Progenitor cell of endocrine pancreas (in vitro differentiated cells): ENCODE results near the gene AXIN1. TPM values are rescaled to one million over a fixed set of nuclear protein-coding genes. Genes with fewer than 3 reads are reported as not detected.
"Not testable (repeated sequence)": the region's sequence is repeated elsewhere in the genome, so short reads cannot be mapped to it uniquely, and the experiment has no call there.

Experiments used
- DNase-seq: peaks from one replicate; pipeline ENCODE4 v3.0.0; 2021; ENCODE audit warnings: low spot score; ENCODE audit not compliant: unreplicated experiment
- H3K27ac Mint-ChIP-seq: 2 replicates; pipeline ENCODE4 v1.8.0; 2021; ENCODE audit warnings: mild to moderate bottlenecking, moderate library complexity, mixed read lengths
- H3K27me3 Mint-ChIP-seq: 2 replicates; pipeline ENCODE4 v1.8.0; 2021; ENCODE audit warnings: mixed read lengths
- H3K36me3 Mint-ChIP-seq: 2 replicates; pipeline ENCODE4 v1.8.0; 2022; ENCODE audit warnings: mixed read lengths; ENCODE audit not compliant: insufficient read depth
- H3K4me1 Mint-ChIP-seq: 2 replicates; pipeline ENCODE4 v1.8.0; 2021; ENCODE audit warnings: low read depth, mixed read lengths
- H3K4me3 Mint-ChIP-seq: 2 replicates; pipeline ENCODE4 v1.8.0; 2021; ENCODE audit warnings: low read depth, mild to moderate bottlenecking, moderate library complexity, mixed read lengths
- H3K9me3 Mint-ChIP-seq: 2 replicates; pipeline ENCODE4 v1.8.0; 2021; ENCODE audit warnings: low read depth, mixed read lengths
- total RNA-seq: library from RNA; stranded (reverse); gene quantifications from 2 replicates; pipeline ENCODE4 v1.2.1, GENCODE V29; 2021
- TF ChIP-seq, protein P1 (sequence below): fragments of 200-600 bp; sonication (generic); IDR thresholded peaks from one replicate; pipeline ENCODE4 v1.5.0; 2021; ENCODE audit warnings: antibody characterized with exemption, mild to moderate bottlenecking; ENCODE audit not compliant: unreplicated experiment

AXIN1 gene
- total RNA-seq, 1 donor from 2014 or later = 34.4 TPM

DNA sequence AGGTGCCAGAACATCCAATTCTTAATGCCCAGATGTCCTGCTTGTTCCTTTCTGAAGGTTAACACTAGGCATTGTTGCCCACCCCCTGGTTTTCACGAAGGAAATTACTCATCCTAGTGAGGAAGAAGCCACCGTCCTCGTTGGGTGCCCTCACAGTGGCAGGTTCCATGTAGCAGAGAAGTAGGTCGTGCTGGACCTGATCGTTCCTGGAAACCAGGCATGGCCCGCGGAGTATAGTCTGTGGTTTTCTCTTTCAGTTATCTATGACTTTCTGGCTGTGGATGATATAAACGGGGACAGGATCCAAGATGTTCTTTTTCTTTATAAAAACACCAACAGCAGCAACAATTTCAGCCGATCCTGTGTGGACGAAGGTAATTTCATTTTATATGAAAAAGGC, 93.3 kb downstream of the AXIN1 start:
- H3K27ac Mint-ChIP-seq = no peak overlapping the region
- no peak for DNase-seq
- H3K27me3 Mint-ChIP-seq = no peaks in the 10 kb centered on the region
- peaks cover 31% of the 10 kb centered on the region for H3K36me3 Mint-ChIP-seq
- H3K4me1 Mint-ChIP-seq = peaks cover 2% of the 10 kb centered on the region
- no peak overlapping the region for H3K4me3 Mint-ChIP-seq
- no peaks in the 10 kb centered on the region for H3K9me3 Mint-ChIP-seq
- TF ChIP-seq, protein P1, sequence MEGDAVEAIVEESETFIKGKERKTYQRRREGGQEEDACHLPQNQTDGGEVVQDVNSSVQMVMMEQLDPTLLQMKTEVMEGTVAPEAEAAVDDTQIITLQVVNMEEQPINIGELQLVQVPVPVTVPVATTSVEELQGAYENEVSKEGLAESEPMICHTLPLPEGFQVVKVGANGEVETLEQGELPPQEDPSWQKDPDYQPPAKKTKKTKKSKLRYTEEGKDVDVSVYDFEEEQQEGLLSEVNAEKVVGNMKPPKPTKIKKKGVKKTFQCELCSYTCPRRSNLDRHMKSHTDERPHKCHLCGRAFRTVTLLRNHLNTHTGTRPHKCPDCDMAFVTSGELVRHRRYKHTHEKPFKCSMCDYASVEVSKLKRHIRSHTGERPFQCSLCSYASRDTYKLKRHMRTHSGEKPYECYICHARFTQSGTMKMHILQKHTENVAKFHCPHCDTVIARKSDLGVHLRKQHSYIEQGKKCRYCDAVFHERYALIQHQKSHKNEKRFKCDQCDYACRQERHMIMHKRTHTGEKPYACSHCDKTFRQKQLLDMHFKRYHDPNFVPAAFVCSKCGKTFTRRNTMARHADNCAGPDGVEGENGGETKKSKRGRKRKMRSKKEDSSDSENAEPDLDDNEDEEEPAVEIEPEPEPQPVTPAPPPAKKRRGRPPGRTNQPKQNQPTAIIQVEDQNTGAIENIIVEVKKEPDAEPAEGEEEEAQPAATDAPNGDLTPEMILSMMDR = no peak

- H3K4me1 Mint-ChIP-seq, H3K27me3 Mint-ChIP-seq, DNase-seq, H3K4me3 Mint-ChIP-seq, H3K9me3 Mint-ChIP-seq: not testable (repeated sequence)
- Mint-ChIP-seq H3K27ac (peak overlapping the region; percentile 89), H3K36me3 (peaks cover 35% of the 10 kb centered on the region)
These were observed 94.4 kb downstream of the AXIN1 start for GRCh38 chr16:258091-258490.

DNA sequence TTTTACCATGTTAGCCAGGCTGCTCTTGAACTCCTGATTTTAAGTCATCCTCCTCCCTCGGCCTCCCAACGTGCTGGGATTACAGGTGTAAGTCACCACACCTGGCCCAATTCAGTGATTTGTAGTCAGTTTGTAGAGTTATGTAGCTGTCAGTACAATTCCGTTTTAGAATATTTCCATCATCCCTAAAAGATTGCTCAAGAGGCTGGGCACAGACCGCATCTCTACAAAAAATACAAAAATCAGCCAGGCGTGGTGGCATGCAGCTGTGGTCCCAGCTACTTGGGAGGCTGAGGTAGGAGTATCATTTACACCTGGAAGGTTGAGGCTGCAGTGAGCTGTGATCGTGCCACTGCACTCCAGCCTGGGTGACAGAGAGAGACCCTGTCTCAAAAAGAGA, 97.3 kb downstream of the AXIN1 start:
- no peak for DNase-seq
- Mint-ChIP-seq H3K9me3 (no peaks in the 10 kb centered on the region), H3K4me1 (peaks cover 17% of the 10 kb centered on the region), H3K4me3 (no peak overlapping the region), H3K36me3 (peaks cover 31% of the 10 kb centered on the region), H3K27me3 (no peaks in the 10 kb centered on the region), H3K27ac (no peak overlapping the region)
- TF ChIP-seq, protein P1 = no peak

- Mint-ChIP-seq H3K9me3 (no peaks in the 10 kb centered on the region), H3K4me3 (no peak overlapping the region), H3K4me1 (peaks cover 20% of the 10 kb centered on the region), H3K27ac (no peak overlapping the region), H3K36me3 (peaks cover 32% of the 10 kb centered on the region), H3K27me3 (no peaks in the 10 kb centered on the region)
- TF ChIP-seq, protein P1 = no peak
- no peak for DNase-seq
These were observed 98.1 kb downstream of the AXIN1 start for GRCh38 chr16:254461-254860.

DNA sequence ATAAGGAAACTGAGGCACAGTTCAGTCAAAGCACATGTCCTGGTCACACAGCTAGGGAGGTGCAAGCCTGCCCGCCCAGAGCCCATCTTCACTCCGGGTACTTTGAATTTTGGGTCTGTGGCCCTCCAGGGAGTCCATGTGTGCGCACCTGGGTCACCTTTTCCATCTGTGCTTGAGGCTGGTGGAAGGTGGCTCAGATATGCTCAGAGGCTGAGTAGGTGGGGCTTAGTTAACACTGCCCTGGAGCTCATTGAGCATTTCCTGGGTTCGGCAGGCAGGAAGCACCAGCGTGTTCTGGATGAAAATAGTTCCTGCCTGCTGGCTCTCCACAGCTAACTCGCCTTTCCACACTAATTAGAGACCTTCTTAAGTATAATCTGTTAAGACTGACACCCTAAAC, 98.7 kb downstream of the AXIN1 start:
- Mint-ChIP-seq H3K4me3 (no peak overlapping the region), H3K27me3 (no peaks in the 10 kb centered on the region), H3K27ac (no peak overlapping the region), H3K4me1 (peaks cover 20% of the 10 kb centered on the region), H3K9me3 (no peaks in the 10 kb centered on the region), H3K36me3 (peaks cover 27% of the 10 kb centered on the region)
- no peak for DNase-seq
- TF ChIP-seq, protein P1 = no peak
